Colonic mucosa (tissue), 4 donors: ENCODE results near the gene PITX2. TPM values are rescaled to one million over a fixed set of nuclear protein-coding genes. Genes with fewer than 3 reads are reported as not detected.

ENCODE experiments used
- DNase-seq: peaks from one replicate; pipeline ENCODE4 v3.0.0-alpha.2; 2020
- H3K27ac ChIP-seq: fragments of 200-600 bp; one replicate; pipeline ENCODE4 v1.8.0; 2021
- H3K27me3 ChIP-seq: fragments of 200-600 bp; one replicate; pipeline ENCODE4 v1.8.0; 2021
- H3K36me3 ChIP-seq: fragments of 200-600 bp; one replicate; pipeline ENCODE4 v1.8.0; 2021
- H3K4me1 ChIP-seq: fragments of 200-600 bp; one replicate; pipeline ENCODE4 v1.8.0; 2021; ENCODE audit warnings: mild to moderate bottlenecking
- H3K4me3 ChIP-seq: fragments of 200-600 bp; one replicate; pipeline ENCODE4 v1.8.0; 2021
- H3K9ac ChIP-seq, 2 donors: one replicate each; pipeline ENCODE4 v1.7.0; 2013; ENCODE audit warnings: control low read depth in 2 of 2, low read depth in 2 of 2, low read length in 2 of 2
- H3K9me3 ChIP-seq: fragments of 200-600 bp; one replicate; pipeline ENCODE4 v1.8.0; 2021
- intact Hi-C: fragments of 100-400 bp; cut with DNase I; formaldehyde crosslinking; loops from one replicate; pipeline ENCODE4 v1.14.1; 2022
- total RNA-seq, 2 donors: library from RNA; stranded (reverse); fragmentation: NEBNext Ultra II Directional in 1 of 2; extraction: Animal tissue kit (Norgen Biotek cat#: 25700) in 1 of 2; gene quantifications; one replicate each; pipeline ENCODE4 v1.2.1, GENCODE V29; 2021
- TF ChIP-seq, protein P1 (sequence below): fragments of 200-600 bp; IDR thresholded peaks from one replicate; pipeline ENCODE4 v1.8.0; 2022; ENCODE audit warnings: antibody characterized with exemption, mild to moderate bottlenecking
- donor health status: healthy.
- donor health status: DM: no; HTN: no; CAD: no.
- donor health status: DM: no; HTN: no; CAD: no.

The PITX2 gene
- total RNA-seq, 2 donors from 2014 or later: 0.45 to 0.64 TPM

DNA sequence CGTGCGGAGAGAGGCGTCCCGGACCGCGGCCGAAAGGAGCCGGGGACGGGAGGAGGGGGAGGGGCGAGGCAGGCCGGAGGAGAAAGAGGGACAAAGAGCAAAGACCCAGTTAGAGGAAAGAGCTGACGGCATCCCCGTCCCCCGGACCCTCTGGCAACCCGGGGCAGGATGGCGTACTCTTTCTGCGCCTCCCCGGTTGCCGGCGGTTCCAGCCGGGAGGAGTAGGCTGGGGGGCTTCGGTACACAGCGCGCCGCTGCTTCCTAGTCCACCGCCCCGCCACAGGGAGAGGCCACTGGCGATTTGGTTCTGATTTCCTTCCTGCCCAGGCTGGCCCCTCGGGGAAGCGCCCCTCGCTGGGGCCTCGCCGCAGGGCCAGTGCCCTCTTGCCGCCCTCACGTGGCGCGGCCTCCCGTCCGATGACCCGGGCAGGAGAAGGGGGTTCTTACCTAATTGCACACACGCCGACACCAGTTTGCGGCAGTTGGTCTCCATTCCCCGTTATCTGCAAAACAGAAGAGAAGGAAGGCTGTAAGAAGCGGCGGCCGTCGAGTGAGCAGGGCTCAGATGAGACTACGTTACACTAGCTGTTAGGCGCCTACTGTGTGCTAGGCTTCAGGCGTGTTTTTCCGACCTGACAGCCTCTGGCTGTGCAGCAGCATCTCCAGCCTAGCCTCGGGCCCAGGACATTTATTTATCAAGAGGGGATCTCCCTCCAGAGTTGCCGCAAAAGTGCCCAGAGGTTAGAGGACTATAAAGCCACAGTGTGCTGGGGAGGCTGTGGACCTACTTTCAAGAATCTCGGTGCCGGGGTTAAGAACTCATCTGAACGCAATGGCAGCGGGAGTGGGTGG, 9.9 kb upstream of the PITX2 start:
- Histone ChIP-seq H3K36me3 (no peaks in the 10 kb centered on the region), H3K4me3 (peak overlapping the region; percentile 34), H3K9me3 (no peaks in the 10 kb centered on the region), H3K27ac (no peak overlapping the region), H3K9ac (no peak overlapping the region), H3K27me3 (peaks cover 92% of the 10 kb centered on the region), H3K4me1 (peaks cover 10% of the 10 kb centered on the region)
- no peak for DNase-seq
- intact Hi-C loops: loop anchor here (10.0 kb wide), 2 partner anchors 222 to 1002 kb away; no protein-coding TSS in a partner anchor
- TF ChIP-seq, protein P1, sequence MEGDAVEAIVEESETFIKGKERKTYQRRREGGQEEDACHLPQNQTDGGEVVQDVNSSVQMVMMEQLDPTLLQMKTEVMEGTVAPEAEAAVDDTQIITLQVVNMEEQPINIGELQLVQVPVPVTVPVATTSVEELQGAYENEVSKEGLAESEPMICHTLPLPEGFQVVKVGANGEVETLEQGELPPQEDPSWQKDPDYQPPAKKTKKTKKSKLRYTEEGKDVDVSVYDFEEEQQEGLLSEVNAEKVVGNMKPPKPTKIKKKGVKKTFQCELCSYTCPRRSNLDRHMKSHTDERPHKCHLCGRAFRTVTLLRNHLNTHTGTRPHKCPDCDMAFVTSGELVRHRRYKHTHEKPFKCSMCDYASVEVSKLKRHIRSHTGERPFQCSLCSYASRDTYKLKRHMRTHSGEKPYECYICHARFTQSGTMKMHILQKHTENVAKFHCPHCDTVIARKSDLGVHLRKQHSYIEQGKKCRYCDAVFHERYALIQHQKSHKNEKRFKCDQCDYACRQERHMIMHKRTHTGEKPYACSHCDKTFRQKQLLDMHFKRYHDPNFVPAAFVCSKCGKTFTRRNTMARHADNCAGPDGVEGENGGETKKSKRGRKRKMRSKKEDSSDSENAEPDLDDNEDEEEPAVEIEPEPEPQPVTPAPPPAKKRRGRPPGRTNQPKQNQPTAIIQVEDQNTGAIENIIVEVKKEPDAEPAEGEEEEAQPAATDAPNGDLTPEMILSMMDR: no peak

DNA sequence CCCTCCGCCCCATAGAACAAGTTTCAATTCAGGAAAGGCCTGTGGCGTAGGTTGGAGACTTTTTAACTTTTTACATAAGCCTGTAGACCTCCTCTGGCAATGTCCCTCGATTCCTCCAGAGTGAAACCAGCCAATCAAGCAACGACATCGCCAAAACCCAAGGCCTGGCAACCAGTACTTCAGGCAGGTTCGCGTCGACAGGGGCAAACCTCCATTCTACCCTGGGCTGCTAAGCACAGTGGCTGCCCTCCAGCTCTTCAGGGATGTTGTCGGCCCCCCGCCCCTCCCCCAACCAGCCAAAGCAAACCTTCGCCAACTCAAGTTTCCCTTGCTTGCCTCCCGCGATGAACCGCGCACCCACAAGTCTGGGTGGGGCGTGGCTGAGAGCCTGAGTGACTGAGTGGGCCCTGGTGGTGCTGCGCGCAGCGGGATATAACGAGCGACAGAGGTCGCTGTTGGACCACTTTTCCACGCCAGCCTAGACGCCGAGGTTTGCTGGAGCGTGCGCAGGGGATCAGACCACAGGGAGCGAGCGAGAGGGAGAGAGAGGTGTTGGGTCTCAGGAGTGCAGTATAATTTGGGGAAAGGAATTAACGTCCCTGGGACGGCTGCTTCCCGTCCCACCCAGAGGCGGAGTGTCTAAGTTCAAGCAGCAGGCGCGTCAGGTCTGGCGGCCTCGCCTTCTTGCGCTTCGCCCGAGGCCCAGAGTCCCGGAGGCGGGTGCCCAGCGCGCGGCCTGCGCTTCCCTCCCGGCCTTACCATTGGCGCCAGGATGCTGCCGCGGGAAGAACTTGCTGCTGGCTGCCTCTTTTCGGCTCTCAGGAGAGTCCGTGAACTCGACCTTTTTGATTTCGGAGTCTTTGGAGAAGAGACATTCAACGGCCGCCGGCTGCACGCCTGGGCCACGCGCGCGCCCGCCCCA, 9.0 kb upstream of the PITX2 start:
- TF ChIP-seq, protein P1: peak; percentile 58
- intact Hi-C loops: loop anchor here (2.0 to 10.0 kb wide), 3 partner anchors 223 to 1003 kb away; no protein-coding TSS in a partner anchor
- Histone ChIP-seq H3K27me3 (peaks cover 92% of the 10 kb centered on the region), H3K4me3 (peak overlapping the region; percentile 34), H3K27ac (no peak overlapping the region), H3K9ac (no peak overlapping the region), H3K4me1 (peaks cover 10% of the 10 kb centered on the region), H3K9me3 (no peaks in the 10 kb centered on the region), H3K36me3 (no peaks in the 10 kb centered on the region)
- peak; percentile 78 for DNase-seq

DNA sequence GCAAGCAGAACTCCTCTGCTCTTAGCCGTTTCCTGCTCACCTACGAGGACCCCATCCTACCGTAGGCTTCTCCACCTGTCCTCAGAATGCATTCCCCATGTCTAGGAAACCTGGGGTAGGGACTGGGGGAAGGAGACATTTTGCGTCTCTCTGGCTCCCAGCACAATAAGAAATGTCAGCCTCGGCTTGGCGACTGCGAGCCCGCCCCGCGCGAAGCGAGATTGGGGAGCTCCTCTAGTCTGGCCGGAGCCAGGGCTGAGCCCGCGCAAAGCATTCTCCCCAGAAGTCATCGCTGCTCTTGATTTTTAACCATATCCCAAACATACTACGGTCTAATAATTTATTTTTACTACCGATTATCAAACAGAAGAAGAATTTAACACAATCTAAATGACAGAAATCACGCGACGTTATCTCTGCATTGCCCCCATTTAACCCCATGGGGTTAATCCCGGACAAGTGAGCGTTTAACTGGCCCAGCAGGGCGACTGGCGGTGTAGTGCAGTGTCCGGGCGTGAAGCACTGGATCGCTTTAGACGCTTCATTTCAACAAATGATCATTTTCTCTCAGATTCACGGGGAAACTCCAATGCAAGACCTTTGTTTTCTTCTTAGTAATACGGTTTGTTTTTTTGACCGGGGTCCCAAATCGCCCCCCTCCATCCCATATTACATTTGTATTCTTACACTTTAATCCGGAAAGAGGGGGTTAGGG, 8.0 kb upstream of the PITX2 start:
- TF ChIP-seq, protein P1: no peak
- Histone ChIP-seq H3K27ac (no peak overlapping the region), H3K36me3 (no peaks in the 10 kb centered on the region), H3K4me3 (no peak overlapping the region), H3K9ac (no peak overlapping the region), H3K4me1 (peaks cover 10% of the 10 kb centered on the region), H3K27me3 (peaks cover 92% of the 10 kb centered on the region), H3K9me3 (no peaks in the 10 kb centered on the region)
- intact Hi-C loops: loop anchor here (2.0 to 10.0 kb wide), 3 partner anchors 224 to 1004 kb away; no protein-coding TSS in a partner anchor
- no peak for DNase-seq

DNA sequence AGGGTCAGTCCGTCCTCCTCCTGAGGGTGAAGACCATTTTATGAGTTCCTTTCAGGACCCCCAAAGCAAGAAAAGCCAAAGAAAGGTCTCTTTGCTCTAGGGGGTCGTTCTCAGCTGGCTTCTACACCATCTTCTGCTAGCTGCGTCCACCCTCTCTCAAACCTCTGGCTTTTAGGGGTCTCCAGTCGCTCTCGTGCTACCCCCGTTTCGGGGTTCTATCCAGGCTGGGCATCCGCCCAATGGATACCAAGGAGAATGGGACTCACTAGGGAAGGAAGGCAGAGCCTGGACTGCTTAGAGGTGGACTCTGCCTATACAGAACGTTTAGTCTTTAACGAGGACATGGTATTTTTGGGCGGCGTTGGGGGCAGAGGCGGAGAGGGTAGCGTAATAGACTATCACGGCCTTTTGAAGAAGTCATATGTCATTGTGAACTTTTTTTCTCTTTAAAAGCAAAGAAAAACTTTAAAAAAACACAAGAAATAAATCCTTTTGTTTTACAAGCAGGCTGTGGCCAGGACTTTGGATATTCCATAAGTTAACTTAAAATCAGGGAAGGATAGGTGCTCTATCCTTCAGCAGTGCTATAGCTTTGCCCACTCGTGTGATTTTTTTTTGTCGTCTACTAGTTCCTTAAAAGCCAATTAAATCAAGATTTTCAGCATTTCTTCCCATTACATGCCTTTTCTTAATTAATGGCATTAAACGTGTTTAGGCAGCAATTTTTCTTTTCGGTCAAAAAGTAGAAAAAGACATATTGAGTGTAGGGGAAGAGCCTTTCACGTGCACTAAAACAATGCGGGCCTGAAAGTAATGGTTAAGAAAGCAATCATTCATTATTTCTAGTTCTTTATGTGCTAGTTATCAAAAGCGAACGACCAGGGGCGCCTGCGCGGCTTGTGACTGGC, 7.2 kb upstream of the PITX2 start:
- Histone ChIP-seq H3K9ac (no peak overlapping the region), H3K27ac (no peak overlapping the region), H3K4me1 (peaks cover 10% of the 10 kb centered on the region), H3K36me3 (no peaks in the 10 kb centered on the region), H3K9me3 (no peaks in the 10 kb centered on the region), H3K27me3 (peaks cover 91% of the 10 kb centered on the region), H3K4me3 (no peak overlapping the region)
- intact Hi-C loops: loop anchor here (2.0 to 10.0 kb wide), 4 partner anchors 225 to 1005 kb away; no protein-coding TSS in a partner anchor
- DNase-seq: no peak
- TF ChIP-seq, protein P1: no peak
